ENCODE measurements around the gene NCK1.

NCK1 gene

GRCh38 chr3:136989781-136990524, 127.9 kb downstream of the NCK1 start:
- DNase-seq, result no peak

GRCh38 chr3:136990826-136991225, 128.8 kb downstream of the NCK1 start:
- no peak for DNase-seq

GRCh38 chr3:136992115-136992514, 130.1 kb downstream of the NCK1 start:
- DNase-seq, result no peak

GRCh38 chr3:136994772-136995516, 132.9 kb downstream of the NCK1 start:
- peak; percentile 94 for DNase-seq

- DNase-seq, result no peak
Measured at GRCh38 chr3:136995652-136996051, 133.6 kb downstream of the NCK1 start.
